GM18526 (cell line): ENCODE data around the gene MRPL54.

ENCODE experiments used
- POLR2A ChIP-seq: IDR thresholded peaks from 3 replicates; pipeline ENCODE4 v1.6.1; 2011; ENCODE audit not compliant: insufficient read length; ENCODE audit errors: extremely low read depth

MRPL54 gene

GRCh38 chr19:3805859-3806258, 43.4 kb downstream of the MRPL54 start:
- TF ChIP-seq POLR2A = no peak

DNA sequence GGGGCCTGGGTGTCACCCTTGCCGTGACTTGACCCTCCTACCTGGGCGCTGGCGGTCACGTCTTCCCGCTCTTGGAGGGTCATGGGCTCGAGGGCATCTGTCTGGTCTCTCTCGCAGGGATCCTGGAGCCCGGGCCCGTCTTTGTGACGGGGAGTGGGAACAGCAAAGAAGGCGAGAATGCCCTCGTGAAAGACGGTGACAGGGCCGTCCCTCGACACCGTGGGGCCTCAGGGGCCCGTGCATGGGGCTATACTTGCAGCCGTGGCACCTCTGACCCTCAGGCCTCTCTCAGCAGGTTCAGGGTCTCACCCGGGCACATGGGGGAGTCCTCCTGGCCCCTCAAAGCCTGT, 44.6 kb downstream of the MRPL54 start:
- no peak for TF ChIP-seq POLR2A

DNA sequence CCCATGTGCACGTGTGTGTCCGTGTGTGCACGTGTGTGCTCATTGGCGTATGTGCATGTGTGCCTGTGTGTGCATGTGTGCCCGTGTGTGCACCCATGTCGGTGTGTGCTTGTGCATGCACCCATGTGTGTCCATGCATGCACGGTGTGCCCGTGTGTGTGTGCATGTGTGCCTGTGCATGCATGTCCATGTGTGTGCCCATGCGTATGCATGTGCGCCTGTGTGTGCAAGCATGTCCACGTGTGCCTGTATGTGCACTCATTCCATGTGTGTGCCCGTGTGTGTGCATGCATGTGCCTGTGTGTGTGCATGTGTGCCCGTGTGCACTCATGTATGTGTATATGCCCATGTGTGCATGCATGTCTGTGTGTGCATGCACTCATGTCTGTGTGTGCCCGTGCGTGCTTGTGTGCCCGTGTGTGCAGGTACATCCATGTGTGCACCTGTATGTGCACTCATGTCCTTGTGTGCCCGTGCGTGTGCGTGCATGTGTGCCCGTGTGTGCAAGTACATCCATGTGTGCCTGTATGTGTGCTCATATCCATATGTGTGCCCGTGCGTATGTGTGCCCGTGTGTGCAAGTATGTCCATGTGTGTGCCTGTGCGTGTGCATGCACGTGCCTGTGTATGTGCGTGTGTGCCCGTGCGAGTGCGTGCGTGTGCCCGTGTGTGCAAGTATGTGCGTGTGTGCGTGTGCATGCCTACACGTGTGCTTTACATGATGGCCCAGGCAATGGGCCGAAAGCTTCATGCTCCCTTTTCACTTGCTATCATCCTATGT, 45.3 kb downstream of the MRPL54 start:
- TF ChIP-seq POLR2A = no peak

DNA sequence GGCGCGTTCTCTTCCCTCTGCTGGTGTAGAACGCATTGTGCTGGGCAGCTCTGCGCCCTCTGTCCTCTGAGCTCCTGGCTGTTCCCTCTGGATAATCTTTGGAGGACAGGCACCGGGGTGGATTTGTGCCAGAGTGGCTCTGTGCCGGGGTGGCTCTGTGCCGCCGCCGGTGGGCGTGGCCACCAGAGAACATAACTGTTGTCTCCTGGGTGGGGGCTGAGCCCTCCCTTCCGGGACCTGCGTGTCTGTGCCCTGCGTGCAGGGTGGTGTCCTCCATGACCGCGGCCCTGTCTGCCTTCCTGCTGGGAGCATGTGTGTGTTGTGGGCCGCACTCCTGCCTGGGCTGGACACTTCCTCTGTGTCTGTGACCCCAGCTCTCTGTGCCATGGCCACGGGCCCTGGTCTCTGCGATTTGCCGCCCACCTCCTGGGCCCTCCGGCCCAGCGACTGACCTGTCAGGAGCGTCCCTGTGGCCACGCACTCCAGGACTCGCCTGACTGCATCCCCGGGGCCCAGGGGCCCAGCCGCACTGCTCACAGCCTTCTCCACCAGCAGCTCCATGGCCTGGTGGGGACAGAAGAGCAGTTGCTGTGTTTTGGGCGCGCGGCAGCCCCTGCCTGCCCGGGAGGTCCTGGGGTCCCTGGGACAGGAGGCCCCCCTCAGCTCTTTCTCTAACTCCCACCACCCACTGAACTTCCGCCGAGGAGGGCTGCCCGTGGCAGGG, 46.1 kb downstream of the MRPL54 start:
- no peak for TF ChIP-seq POLR2A

DNA sequence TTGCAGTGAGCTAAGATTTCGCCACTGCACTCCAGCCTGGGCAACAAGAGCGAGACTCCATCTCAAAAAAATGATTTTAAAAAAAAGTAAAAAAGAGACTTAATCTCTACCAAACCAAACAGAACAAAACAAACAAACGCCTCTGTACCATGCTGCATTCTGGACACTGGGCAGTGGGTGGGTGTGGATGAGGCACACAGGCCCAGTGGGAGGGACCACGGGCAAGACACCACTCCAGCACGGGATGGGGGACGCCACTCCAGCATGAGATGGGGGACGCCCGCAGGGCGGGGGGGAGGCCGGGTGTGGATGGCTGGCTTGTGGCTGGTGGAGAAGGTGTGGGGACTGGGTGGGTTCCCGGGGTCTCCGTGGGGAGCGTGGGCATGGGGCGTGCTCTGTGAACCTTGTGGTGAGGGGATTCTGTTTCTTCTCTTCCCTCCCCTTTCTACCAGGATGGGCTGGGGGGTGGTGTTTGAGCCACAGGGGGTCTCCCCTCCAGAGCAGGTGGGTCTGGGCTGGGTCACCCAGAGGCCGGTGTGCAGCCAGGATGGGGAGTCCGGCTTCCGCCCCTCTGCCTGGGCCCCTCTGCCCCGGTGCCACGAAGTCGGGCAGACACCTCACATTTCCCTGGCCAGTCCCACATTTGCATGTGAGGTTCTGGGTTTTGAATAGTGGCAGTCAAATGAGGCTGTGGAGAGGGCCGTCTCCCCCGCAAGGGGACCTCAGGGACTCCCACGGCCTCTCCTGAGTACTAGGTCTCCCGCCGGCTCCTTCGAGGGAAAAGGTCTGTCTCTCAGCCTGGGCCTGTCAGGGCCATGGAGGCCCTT, 47.6 kb downstream of the MRPL54 start:
- TF ChIP-seq POLR2A = peak; percentile 15

DNA sequence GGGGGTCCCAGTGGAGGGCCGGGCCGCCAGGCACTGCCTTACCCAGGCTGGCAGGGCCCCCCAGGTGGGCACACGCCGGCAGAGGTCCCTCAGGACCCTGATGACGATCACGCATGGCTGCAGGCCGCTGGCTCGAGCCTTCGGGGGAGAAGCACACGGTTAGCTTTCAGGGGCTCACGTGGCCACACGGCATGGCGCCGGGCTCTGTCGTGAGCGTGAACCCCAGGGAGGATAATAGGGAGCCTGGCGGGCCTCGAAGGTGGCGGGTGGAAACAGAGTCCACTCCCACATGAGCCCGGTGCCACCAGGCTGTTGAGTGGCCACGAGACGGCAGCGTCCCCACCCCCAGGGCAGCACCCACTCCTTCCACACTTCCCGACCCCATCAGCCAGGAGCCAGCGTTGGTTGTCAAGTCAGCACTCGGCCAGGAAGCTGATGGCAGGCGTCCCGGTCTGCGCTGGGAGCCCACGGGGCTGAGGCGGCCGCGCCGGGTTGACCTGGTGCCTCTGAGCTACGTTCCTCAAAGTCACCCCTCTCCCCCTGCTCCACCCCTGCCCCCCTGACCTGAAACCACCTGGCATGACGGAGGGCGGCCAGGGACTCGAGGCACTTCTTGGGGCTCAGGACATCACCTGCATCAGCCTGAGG, 48.4 kb downstream of the MRPL54 start:
- no peak for TF ChIP-seq POLR2A

GRCh38 chr19:3813473-3814392, 51.3 kb downstream of the MRPL54 start:
- no peak for TF ChIP-seq POLR2A

GRCh38 chr19:3814648-3815047, 52.2 kb downstream of the MRPL54 start:
- TF ChIP-seq POLR2A = no peak

DNA sequence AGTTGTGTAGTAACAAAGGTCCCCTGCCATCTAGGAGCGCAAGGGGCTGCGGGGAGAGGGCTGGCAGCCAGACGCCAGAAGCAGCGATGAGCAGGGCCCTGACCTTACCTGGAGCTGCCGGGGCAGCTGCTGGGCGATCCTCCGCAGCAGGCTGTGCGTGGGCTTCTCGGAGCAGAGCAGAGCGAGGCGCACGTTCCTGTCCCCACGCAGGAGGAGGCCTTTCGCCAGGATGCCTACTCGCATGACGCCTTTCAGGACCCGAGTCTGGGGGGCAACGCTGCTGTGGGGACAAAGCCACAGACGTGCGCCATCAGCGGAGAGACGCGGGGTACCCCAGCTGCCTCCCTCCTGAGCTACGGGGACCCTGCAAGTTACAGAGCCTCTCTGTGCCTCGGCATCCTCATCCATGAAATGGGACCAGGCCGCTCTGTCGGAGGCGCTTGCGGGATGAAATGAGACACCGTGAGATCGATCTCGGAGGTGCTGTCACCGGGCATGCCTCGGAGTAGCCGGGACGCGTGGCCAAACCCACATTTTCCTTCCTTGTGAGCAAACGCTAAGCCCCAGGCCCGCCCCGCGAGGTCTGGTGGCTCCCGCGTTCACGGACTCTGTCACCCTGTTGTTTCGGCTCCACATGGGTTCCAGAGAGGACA, 54.2 kb downstream of the MRPL54 start:
- TF ChIP-seq POLR2A = no peak
